Keratinocyte (primary cell): Measurements from ENCODE around the gene PPFIBP2.

Experiments used
- EZH2 ChIP-seq: IDR thresholded peaks from one replicate; pipeline ENCODE4 v1.6.1; 2012; ENCODE audit warnings: inconsistent platforms, mild to moderate bottlenecking, low read length, moderate library complexity
- TF ChIP-seq, protein P1 (sequence below), 3 experiments: IDR thresholded peaks in 1 of 3; conservative IDR thresholded peaks in 1 of 3; optimal IDR thresholded peaks in 1 of 3; 2 replicates in 2 of 3; 3 replicates in 1 of 3; pipeline versions ENCODE3 to v1.5.1; 2011; ENCODE audit warnings: low read length in 3 of 3, mild to moderate bottlenecking in 3 of 3, moderate library complexity in 2 of 3, control low read depth in 1 of 3, inconsistent platforms in 1 of 3; ENCODE audit not compliant: insufficient read depth in 2 of 3; ENCODE audit errors: extremely low read depth in 1 of 3

DNA sequence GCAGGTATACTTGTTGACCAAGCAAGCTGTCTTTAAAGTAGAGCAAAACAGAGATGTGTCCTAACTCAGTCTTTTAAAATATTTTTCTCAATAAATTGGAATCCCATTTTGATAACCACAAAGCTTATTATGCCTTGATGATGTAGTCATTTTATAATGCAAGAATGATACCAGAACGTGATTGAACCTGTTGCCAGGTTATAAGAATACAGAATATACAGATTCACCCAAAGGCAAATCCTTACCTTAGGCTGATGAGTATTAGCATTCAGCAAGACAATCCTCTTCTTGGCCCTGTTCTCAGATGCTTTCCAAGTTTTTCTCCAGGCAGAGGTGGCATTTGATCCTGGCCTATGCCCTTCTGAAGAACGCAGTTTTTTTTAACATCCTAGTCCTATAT, 76.1 kb downstream of the PPFIBP2 start:
- TF ChIP-seq, protein P1, sequence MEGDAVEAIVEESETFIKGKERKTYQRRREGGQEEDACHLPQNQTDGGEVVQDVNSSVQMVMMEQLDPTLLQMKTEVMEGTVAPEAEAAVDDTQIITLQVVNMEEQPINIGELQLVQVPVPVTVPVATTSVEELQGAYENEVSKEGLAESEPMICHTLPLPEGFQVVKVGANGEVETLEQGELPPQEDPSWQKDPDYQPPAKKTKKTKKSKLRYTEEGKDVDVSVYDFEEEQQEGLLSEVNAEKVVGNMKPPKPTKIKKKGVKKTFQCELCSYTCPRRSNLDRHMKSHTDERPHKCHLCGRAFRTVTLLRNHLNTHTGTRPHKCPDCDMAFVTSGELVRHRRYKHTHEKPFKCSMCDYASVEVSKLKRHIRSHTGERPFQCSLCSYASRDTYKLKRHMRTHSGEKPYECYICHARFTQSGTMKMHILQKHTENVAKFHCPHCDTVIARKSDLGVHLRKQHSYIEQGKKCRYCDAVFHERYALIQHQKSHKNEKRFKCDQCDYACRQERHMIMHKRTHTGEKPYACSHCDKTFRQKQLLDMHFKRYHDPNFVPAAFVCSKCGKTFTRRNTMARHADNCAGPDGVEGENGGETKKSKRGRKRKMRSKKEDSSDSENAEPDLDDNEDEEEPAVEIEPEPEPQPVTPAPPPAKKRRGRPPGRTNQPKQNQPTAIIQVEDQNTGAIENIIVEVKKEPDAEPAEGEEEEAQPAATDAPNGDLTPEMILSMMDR (optimal IDR thresholded peaks at IDR 0.05 in 1 of 3, IDR thresholded peaks at IDR 0.05 in 1 of 3, conservative IDR thresholded peaks at IDR 0.05 in 1 of 3; ENCODE audit: extremely low read depth in 1 of 3, insufficient read depth in 2 of 3, low read length in 3 of 3): no peak
- TF ChIP-seq EZH2: no peak
